HG02870 (cell line): ENCODE data around the gene SPAG9.
"Not testable (repeated sequence)": the region's sequence is repeated elsewhere in the genome, so short reads cannot be mapped to it uniquely, and the experiment has no call there.

Experiments used
- ATAC-seq: cut with Tn5 transposase; IDR thresholded peaks from one replicate; pipeline ENCODE4 v1.9.1; 2021; ENCODE audit warnings: mild to moderate bottlenecking, moderate library complexity; ENCODE audit not compliant: unreplicated experiment

Gene SPAG9

GRCh38 chr17:51097708-51098446 lies 22.8 kb downstream of the SPAG9 start:
- ATAC-seq, result no peak

- ATAC-seq, result no peak
Measured at GRCh38 chr17:51091635-51092034, 29.0 kb downstream of the SPAG9 start.

- ATAC-seq, result not testable (repeated sequence)
Measured at GRCh38 chr17:51088868-51089267, 31.8 kb downstream of the SPAG9 start.

- ATAC-seq, result no peak
Measured at GRCh38 chr17:51088287-51088686, 32.4 kb downstream of the SPAG9 start.

- no peak for ATAC-seq
Measured at GRCh38 chr17:51087072-51087757, 33.5 kb downstream of the SPAG9 start.

- no peak for ATAC-seq
Measured at GRCh38 chr17:51085150-51085805, 35.4 kb downstream of the SPAG9 start.

GRCh38 chr17:51083981-51084380 lies 36.7 kb downstream of the SPAG9 start:
- ATAC-seq, result no peak

- not testable (repeated sequence) for ATAC-seq
Measured at GRCh38 chr17:51083364-51083763, 37.3 kb downstream of the SPAG9 start.

- no peak for ATAC-seq
Measured at GRCh38 chr17:51079049-51079448, 41.6 kb downstream of the SPAG9 start.

- no peak for ATAC-seq
Measured at GRCh38 chr17:51078009-51078592, 42.6 kb downstream of the SPAG9 start.

- no peak for ATAC-seq
Measured at GRCh38 chr17:51076821-51077220, 43.8 kb downstream of the SPAG9 start.

- no peak for ATAC-seq
Measured at GRCh38 chr17:51071556-51071955, 49.1 kb downstream of the SPAG9 start.

- no peak for ATAC-seq
Measured at GRCh38 chr17:51065466-51065865, 55.2 kb downstream of the SPAG9 start.

GRCh38 chr17:51064061-51064735 lies 56.5 kb downstream of the SPAG9 start:
- ATAC-seq, result no peak

- ATAC-seq, result no peak
Measured at GRCh38 chr17:51060396-51060795, 60.3 kb downstream of the SPAG9 start.

GRCh38 chr17:51059781-51060180 lies 60.9 kb downstream of the SPAG9 start:
- no peak for ATAC-seq

GRCh38 chr17:51057534-51057933 lies 63.1 kb downstream of the SPAG9 start:
- no peak for ATAC-seq

GRCh38 chr17:51056813-51057510 lies 63.7 kb downstream of the SPAG9 start:
- ATAC-seq, result no peak

- no peak for ATAC-seq
Measured at GRCh38 chr17:51054748-51055147, 65.9 kb downstream of the SPAG9 start.

- no peak for ATAC-seq
Measured at GRCh38 chr17:51052235-51052634, 68.4 kb downstream of the SPAG9 start.
